DMS153 treated with DMSO at 0.1 percent for 48 hours (cell line): ENCODE data around the gene LY6G5B.

ENCODE experiments used
- DNase-seq: peaks from one replicate; lab custom pipeline; 2025; ENCODE audit not compliant: unreplicated experiment; lab: John Stamatoyannopoulos, UW

LY6G5B gene

DNA sequence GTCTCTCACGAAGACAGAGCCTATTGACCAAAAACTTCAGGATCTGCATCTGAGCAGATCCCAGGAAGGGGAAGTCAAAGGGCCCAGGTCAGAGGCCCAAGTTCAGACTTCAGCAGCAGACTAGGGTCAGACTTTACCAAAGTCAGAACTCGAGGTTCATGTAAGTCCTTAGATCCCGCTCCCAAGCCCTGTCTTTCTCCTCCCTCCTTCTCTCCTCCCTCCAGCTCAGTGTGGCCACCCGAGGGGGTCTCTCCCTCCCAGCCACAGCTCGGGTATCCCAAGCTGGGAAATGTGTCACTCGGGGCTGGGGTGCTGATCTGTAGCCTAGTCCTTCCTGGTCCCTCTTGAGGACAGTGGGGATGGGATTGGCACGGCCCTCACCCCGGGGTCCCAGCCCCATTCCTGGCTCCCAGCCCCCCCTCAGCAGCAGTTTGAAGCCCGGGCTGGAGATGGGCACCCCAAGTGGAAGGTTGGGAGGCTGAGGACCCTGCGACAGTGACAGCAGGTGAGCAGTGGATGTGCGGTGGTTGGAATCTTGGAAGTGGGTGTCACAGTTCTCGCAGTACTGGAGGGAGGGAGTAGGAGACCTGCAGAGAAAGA, 7.6 kb upstream of the LY6G5B start:
- no peak for DNase-seq

- DNase-seq: no peak
Measured at GRCh38 chr6:31663126-31663960, 6.4 kb upstream of the LY6G5B start.

DNA sequence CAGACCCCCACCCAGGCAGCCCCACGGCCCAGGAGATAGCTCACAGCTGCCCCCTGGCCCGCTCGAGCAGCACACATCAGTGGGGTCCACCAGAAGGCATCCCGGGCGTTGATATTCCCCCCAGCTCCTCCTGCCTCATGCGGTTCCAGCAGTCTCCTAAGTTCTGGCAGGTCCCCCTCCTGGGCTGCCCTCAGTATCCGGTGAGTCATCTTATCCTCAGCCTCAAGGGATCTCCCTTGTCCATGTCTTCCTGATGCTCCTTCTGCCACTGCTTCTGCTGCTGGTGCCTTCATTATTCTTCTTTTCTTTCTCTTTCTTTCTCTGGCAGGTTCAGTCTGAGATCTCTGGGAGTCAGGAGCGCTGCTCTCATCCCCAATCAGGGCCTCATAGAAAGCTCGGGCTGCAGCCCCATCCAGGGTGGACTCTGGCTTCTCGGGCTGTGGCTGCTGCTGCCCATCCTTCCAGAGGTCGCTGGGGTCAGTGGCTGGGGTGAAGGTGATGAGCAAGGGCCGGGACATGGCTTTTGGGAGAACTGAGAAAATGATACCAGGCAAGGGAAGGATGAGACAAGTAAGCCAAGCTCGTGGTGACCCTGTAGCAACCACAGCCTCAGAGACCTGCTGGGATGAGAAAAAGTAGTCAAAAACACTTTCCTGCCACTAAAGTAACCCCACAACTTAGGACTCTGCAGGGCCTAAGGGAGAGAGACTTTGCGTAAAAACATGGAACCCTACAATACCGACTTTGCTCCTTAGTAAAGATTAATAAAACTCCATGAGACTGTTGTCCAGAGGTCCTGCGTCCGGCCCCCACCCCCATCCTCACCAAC, 5.6 kb upstream of the LY6G5B start:
- no peak for DNase-seq

DNA sequence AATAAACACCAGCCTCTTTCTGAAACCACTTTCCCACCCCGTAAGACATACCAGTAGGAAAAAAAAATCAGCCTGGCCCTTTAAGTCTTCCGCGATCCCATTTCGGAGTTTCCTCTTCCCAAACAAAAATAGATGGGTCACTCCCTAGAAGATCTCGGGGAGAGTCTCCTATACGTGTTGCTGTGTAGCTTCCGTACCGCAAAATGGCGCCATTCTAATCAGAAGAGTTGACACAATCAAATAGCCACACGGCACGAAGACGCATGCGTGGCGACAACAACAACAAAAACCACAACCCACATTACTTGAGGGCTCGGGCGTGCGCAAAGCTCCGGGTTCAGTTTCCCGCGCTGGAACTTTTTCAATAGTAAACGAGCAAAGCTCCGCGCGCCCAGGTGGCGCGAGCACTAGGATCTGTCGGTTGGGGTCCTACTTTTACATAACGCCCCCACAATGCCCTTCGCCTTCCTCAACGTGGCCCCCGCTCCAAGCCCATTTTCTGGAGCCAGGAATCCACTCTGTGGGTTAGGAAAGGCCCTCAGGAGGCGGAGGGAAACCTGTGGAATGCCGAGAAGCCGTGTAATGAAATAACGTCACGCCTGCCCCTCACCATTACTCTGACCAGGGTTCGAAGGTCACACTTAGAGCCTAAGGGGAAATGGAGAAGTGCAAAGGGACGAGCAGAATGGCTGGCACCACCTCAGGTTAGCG, 4.8 kb upstream of the LY6G5B start, which contains the start of gene GPANK1:
Gene GPANK1, minus strand, starts transcription at position 208 of the 711 bp plus-strand sequence. CDS start 519 bp downstream, outside the sequence.
- DNase-seq: peak; percentile 93

- DNase-seq: peak; percentile 96
Measured at GRCh38 chr6:31665501-31666336, 4.1 kb upstream of the LY6G5B start, which contains the start of gene CSNK2B. Gene CSNK2B (plus strand): TSS chr6:31666080. CDS start chr6:31666832, 752 bp downstream.

DNA sequence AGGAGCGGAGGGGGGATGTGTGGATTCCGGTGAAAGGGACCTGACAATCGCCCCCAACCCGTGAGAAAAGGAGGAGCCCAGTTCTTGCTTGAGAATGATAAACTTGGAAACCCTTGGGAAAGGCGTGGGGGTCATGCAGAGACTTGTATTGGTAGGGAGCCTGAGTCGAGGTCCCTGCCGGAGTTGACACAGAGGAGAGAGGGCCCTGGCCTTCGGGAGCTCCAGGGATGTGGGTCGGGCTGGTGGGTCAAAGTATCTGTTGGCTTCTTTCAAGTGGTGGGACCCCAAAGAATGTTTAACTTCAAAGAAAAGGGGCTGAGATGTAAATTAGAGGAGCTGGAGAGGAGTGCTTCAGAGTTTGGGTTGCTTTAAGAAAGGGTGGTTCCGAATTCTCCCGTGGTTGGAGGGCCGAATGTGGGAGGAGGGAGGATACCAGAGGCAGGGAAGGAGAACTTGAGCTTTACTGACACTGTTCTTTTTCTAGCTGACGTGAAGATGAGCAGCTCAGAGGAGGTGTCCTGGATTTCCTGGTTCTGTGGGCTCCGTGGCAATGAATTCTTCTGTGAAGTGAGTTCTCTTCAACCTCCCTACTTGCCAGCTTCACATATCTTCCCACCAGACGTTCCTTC, 3.3 kb upstream of the LY6G5B start:
- no peak for DNase-seq

- no peak for DNase-seq
Measured at GRCh38 chr6:31676322-31676903, 6.6 kb downstream of the LY6G5B start.

GRCh38 chr6:31676904-31677303, 7.1 kb downstream of the LY6G5B start:
- DNase-seq: no peak

DNA sequence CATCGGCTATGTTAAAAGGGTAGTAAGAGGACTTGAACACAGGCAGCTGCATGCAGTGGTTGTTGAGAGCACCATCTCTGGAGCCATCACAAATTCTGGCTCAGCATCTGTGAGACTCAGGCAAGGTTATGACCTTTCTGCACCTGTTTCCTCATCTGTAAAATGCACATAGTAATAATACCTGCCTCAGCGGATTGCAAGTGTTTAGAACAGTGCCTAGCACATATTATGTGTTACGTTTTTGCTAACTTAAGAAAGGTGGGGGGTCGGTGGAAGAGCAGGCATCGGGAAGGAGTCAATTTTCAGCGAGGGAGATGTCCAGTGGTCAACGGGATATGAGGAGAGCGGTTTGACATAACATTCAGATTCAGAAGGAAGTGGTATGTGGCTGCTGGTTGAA, 8.2 kb downstream of the LY6G5B start:
- no peak for DNase-seq

GRCh38 chr6:31680226-31681134, 10.7 kb downstream of the LY6G5B start, which contains the start of gene LY6G5C:
Gene LY6G5C (minus strand): TSS chr6:31681067. CDS start chr6:31680373, 694 bp downstream.
- peak; percentile 88 for DNase-seq

GRCh38 chr6:31681135-31681671, 11.4 kb downstream of the LY6G5B start:
- peak; percentile 60 for DNase-seq

- DNase-seq: no peak
Measured at GRCh38 chr6:31683591-31683990, 13.8 kb downstream of the LY6G5B start.

- no peak for DNase-seq
Measured at GRCh38 chr6:31686483-31686882, 16.7 kb downstream of the LY6G5B start.

DNA sequence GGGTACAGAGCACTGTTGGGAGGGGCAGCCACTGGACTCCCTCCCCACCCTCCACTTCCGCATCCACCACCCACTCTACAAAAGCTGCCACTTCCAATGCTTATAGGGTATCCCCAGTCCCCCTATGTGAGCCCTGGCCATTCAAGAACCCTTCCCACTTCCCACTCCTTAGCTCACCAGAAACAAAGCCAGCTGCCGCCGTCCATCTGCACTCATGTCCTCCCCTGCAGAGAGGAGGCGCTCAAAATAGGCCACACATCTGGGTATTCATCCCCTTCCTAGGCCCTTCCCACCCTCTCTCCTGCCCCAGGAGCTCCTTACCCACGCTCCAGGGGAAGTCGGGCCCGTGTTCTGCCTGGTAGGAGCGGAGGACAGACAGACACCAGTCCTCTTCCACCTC, 17.5 kb downstream of the LY6G5B start:
- DNase-seq: no peak

DNA sequence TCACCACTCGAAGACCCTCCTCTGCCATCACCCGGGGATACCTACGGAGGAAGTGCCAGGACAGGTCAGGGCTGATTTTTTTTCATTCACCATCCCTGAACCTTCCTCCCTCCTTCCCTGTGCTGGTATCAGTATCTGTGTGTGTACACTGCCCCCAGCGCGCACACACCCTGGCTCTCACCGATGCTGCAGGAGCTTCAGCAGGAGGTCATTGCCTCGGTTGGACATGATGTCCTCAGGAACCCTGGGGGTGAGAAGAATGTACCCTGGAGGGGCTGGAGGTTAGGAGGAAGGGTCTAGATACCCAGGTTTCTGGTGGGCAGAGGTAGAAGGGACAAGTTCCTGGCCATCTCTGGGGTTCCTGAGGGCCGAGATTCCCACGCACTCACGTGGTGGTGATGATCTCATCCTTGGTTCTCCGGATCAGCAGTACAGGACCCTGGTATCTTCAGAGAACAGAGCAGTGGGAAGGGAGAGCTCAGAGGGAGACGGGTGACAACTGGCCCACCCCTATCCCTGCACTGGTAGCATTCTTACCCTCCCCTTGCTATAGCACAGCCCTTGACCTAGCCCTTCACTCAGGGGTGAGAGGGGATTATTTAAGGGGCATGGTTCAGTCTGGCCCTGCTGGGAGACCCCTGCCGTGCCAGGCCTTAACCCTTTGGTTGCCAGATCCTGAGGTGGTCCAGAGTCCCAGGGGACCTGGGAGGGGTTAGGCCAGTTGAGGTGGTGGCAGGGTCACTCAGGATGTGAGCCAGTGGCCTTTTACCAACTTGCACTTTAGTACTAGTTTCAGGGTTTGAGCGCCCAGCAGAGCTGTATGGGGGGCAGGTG, 18.3 kb downstream of the LY6G5B start:
- no peak for DNase-seq

GRCh38 chr6:31689249-31690110, 19.7 kb downstream of the LY6G5B start:
- no peak for DNase-seq
